ENCODE data around the gene KMT5C.

GRCh38 chr19:55366790-55367189 lies 27.1 kb downstream of the KMT5C start:
- no peak for TF ChIP-seq POLR2A (IDR thresholded peaks at IDR 0.05)
- TF ChIP-seq CTCF (IDR thresholded peaks at IDR 0.05) = no peak
